ENCODE data around the gene HSPA9. TPM values are rescaled to one million over a fixed set of nuclear protein-coding genes. Genes with fewer than 3 reads are reported as not detected.

HSPA9 gene
- total and polyA plus RNA-seq, 2 of the 8 experiments (the other 6 are each of a cell fraction or from before 2014, with no cell fraction given) = 191 to 395 TPM

- Histone ChIP-seq H2BK12ac (ENCODE audit: low read depth, low read length) (no peak overlapping the region), H3K27me3 (replicated peaks in 1 of 4; ENCODE audit: control insufficient read depth in 3 of 4, extremely low read depth in 1 of 4, insufficient read depth in 3 of 4, low read length in 3 of 4) (no peaks in the 10 kb centered on the region), H3K18ac (ENCODE audit: extremely low read depth, low read length) (no peak overlapping the region), H3K23me2 (ENCODE audit: low read depth, low read length) (no peaks in the 10 kb centered on the region), H4K5ac (ENCODE audit: insufficient read length, low read depth, low read length) (no peak overlapping the region), H3K9ac (replicated peaks in 1 of 4; ENCODE audit: extremely low read depth in 1 of 4, low read depth in 3 of 4, low read length in 3 of 4) (no peak overlapping the region), H3K27ac (ENCODE audit: low read depth, low read length) (no peak overlapping the region), H2BK20ac (ENCODE audit: low read length) (no peak overlapping the region), H4K20me1 (replicated peaks in 1 of 2; ENCODE audit: control insufficient read depth in 1 of 2, insufficient read depth in 2 of 2, low read length in 2 of 2) (no peaks in the 10 kb centered on the region), H3K4me3 (ENCODE audit: extremely low read depth in 1 of 4, insufficient read depth in 2 of 4, low read depth in 3 of 4, low read length in 4 of 4) (no peak overlapping the region), H3K79me1 (ENCODE audit: low read depth, low read length) (no peaks in the 10 kb centered on the region), H3K56ac (replicated peaks; ENCODE audit: insufficient read length, low read depth, low read length) (no peak overlapping the region), H2BK5ac (ENCODE audit: low read depth, low read length) (no peak overlapping the region), H3K4ac (replicated peaks; ENCODE audit: insufficient read length, low read depth, low read length) (no peak overlapping the region), H3K4me1 (replicated peaks in 1 of 4; ENCODE audit: control insufficient read depth in 3 of 4, insufficient read depth in 4 of 4, low read length in 3 of 4) (no peaks in the 10 kb centered on the region; a peak in 1 of 7 replicates), H3K23ac (ENCODE audit: insufficient read length) (no peak overlapping the region), H2BK120ac (replicated peaks; ENCODE audit: low read depth, low read length) (no peak overlapping the region), H4K91ac (replicated peaks; ENCODE audit: insufficient read length, low read length) (no peak overlapping the region), H3K79me2 (ENCODE audit: control insufficient read depth in 1 of 2, insufficient read depth in 2 of 2, low read length in 2 of 2) (no peaks in the 10 kb centered on the region), H2BK15ac (ENCODE audit: low read length) (no peak overlapping the region), H4K8ac (ENCODE audit: extremely low read depth, insufficient read depth, low read length) (no peak overlapping the region), H2AFZ (ENCODE audit: low read length) (no peak overlapping the region), H3K36me3 (ENCODE audit: control insufficient read depth in 2 of 4, insufficient read depth in 4 of 4, low read length in 3 of 4) (no peaks in the 10 kb centered on the region), H2AK5ac (ENCODE audit: low read depth, low read length) (no peak overlapping the region), H3K4me2 (ENCODE audit: insufficient read depth in 1 of 2, low read depth in 2 of 2, low read length in 2 of 2) (no peak overlapping the region), H3K14ac (ENCODE audit: insufficient read length) (no peak overlapping the region), H3K9me3 (ENCODE audit: insufficient read depth in 2 of 2, low read depth in 1 of 2, low read length in 1 of 2) (no peaks in the 10 kb centered on the region)
- ChIA-PET POLR2A (ENCODE audit: partially characterized antibody) (interaction anchor here (0.7 to 1.0 kb wide), 2 partner anchors 25 to 1641 kb away, joined by 3 to 4 read pairs; no protein-coding TSS in a partner anchor), CTCF (ENCODE audit: partially characterized antibody) (interaction anchor here (0.6 to 1.8 kb wide), 5 partner anchors 11 to 264 kb away, joined by 3 to 6 read pairs (median 4); no protein-coding TSS in a partner anchor)
- FAIRE-seq (no peak), DNase-seq (ENCODE audit: low read depth in 1 of 2, low spot score in 2 of 2) (no peak)
- TF ChIP-seq POLR2AphosphoS5 (IDR thresholded peaks at IDR 0.05; ENCODE audit: low read depth, low read length) = no peak
- TF ChIP-seq KDM1A (IDR thresholded peaks at IDR 0.05; ENCODE audit: borderline replicate concordance, low read length) = no peak
- TF ChIP-seq CBX8 (IDR thresholded peaks at IDR 0.05; ENCODE audit: borderline replicate concordance, low read depth, low read length) = no peak
- no peak for TF ChIP-seq EGR1 (IDR thresholded peaks at IDR 0.05; ENCODE audit: borderline replicate concordance, low read depth, low read length)
- no peak for TF ChIP-seq NANOG (IDR thresholded peaks at IDR 0.05; ENCODE audit: insufficient read depth, low read depth, low read length, poor library complexity, severe bottlenecking)
- no peak for TF ChIP-seq POU5F1 (IDR thresholded peaks at IDR 0.05; ENCODE audit: low read depth, low read length)
- TF ChIP-seq CTCF (IDR thresholded peaks at IDR 0.05; ENCODE audit: control extremely low read depth in 1 of 3, insufficient read depth in 1 of 3, low read depth in 1 of 3, low read length in 3 of 3) = no peak
- WGBS, 2 experiments (ENCODE audit: extremely low coverage in 1 of 2, insufficient coverage in 1 of 2, insufficient read length in 1 of 2, insufficient replicate concordance in 2 of 2, low coverage in 1 of 2, low lambda C conversion rate in 2 of 2, missing lambda C conversion rate in 1 of 2) = 93% methylated on average over 3 of the region's 3 CpGs; no CpG with 5 or more reads in 1 of the 2 experiments
These were observed 25.2 kb upstream of the HSPA9 start for GRCh38 chr5:138600446-138600845.
